ENCODE results near the gene SLC39A2.

DNA sequence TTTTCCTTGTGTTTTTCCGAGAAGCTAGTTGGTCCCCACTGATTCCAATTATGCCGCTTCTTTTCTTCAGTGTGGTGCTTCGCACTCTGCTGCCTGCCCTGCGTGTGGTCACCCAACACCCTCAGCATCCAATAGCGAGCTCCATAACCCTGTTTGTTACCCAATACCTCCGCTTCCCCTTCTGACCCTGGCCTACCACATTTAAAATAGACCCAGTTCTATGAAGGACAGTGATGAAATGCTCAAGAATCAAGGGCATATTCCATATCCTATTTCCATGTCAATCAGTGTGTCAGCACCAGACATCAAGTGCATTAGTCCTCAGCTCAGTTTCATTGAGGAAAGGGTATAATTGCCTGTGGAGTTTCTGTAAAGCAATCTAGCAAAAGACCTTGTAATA is 16.2 kb downstream of the SLC39A2 start:
- TF ChIP-seq POLR2A (IDR thresholded peaks at IDR 0.05) (no peak), CTCF (IDR thresholded peaks at IDR 0.05) (no peak)
